Measurements from ENCODE around the gene INHA.
A peak's percentile ranks its signal among the peaks of the same experiment; 100 is the strongest.

Gene INHA

GRCh38 chr2:219572237-219573001 lies at the start of gene INHA:
TSS of gene INHA (plus strand) at chr2:219572310. CDS start at chr2:219572375, 65 bp downstream.
- no peak for DNase-seq

GRCh38 chr2:219523031-219523671 lies 49.0 kb upstream of the INHA start:
- DNase-seq = no peak

- no peak for DNase-seq
Observed at GRCh38 chr2:219524817-219525216, 47.3 kb upstream of the INHA start.

- DNase-seq = no peak
Observed at GRCh38 chr2:219525533-219526232, 46.4 kb upstream of the INHA start.

- no peak for DNase-seq
Observed at GRCh38 chr2:219526320-219527075, 45.6 kb upstream of the INHA start.

- peak; percentile 25 for DNase-seq
Observed at GRCh38 chr2:219527076-219527394, 45.1 kb upstream of the INHA start.

GRCh38 chr2:219527472-219527871 lies 44.6 kb upstream of the INHA start:
- no peak for DNase-seq

- DNase-seq = peak; percentile 47
Observed at GRCh38 chr2:219530048-219530963, 41.8 kb upstream of the INHA start.

GRCh38 chr2:219531639-219532377 lies 40.3 kb upstream of the INHA start:
- no peak for DNase-seq

- no peak for DNase-seq
Observed at GRCh38 chr2:219532378-219532649, 39.8 kb upstream of the INHA start.

- DNase-seq = no peak
Observed at GRCh38 chr2:219533930-219534661, 38.0 kb upstream of the INHA start.

- no peak for DNase-seq
Observed at GRCh38 chr2:219536425-219536824, 35.7 kb upstream of the INHA start.

- no peak for DNase-seq
Observed at GRCh38 chr2:219536967-219537366, 35.1 kb upstream of the INHA start.

- no peak for DNase-seq
Observed at GRCh38 chr2:219537657-219538488, 34.2 kb upstream of the INHA start.

- DNase-seq = no peak
Observed at GRCh38 chr2:219538504-219538951, 33.6 kb upstream of the INHA start.

- DNase-seq = no peak
Observed at GRCh38 chr2:219538956-219539788, 32.9 kb upstream of the INHA start.

GRCh38 chr2:219539926-219540678 lies 32.0 kb upstream of the INHA start:
- no peak for DNase-seq
